ENCODE measurements around the gene PSD4. TPM values are rescaled to one million over a fixed set of nuclear protein-coding genes. Genes with fewer than 3 reads are reported as not detected.

The PSD4 gene
- total and polyA plus RNA-seq, 4 donors: 20.9 to 48.1 (median 29.0) TPM

DNA sequence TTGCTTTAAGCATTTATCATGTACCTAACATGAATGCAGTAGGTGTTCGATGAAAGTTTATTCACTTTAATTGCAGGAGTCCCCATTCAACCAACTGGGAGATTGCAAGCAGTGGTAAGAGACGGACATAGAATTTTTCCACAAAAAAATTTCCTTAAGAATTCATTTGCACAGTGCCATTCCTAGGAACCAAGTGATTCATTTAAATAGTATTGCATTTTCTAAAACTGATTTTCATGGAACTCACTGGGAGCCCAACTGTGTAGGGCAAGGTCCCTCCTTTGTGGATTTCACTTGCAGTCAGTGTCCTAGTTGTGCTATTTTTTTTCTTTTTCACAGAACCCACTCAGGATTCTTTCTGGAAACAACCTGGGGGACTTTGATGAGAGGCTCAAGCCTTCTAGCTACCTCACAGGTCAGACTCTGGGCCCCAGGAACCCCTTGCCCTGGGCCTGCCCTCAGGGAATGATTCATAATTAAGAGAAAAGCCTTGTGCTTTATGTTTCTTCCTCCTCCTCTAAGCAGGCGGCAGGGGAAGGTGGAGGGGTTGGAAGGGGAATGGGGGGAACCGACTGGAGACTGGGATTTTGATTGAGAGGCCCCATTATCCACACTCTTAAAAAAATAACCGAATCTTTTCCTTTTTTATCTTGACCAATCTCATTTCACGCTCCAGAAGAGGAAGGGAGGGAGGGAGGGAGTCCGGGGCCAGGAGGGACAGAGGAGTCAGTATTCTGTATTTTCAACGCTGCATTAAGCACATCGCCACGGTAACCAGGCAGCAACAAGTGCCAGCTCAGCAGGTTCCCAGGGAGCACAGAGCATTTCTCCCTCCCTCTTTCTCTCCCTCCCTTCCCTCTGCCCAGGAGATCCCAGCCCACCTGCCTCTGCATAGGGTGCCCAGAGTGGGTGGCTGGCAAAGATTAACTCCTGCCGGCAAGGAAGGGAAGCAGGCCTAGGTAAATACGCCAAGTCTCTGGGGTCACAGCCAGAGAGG is 51.8 kb downstream of the PSD4 start:
- peak; percentile 68 to 82 (median 82) for DNase-seq
- peaks cover 0 to under 1% (median 0%) of the 10 kb centered on the region in 5 donors for H3K4me1 ChIP-seq (ENCODE audit: control insufficient read depth in 5 of 5, insufficient read depth in 5 of 5, low read length in 5 of 5)
- H3K27me3 ChIP-seq (ENCODE audit: control insufficient read depth in 3 of 3, insufficient read depth in 3 of 3, low read length in 2 of 3): no peaks in the 10 kb centered on the region

DNA sequence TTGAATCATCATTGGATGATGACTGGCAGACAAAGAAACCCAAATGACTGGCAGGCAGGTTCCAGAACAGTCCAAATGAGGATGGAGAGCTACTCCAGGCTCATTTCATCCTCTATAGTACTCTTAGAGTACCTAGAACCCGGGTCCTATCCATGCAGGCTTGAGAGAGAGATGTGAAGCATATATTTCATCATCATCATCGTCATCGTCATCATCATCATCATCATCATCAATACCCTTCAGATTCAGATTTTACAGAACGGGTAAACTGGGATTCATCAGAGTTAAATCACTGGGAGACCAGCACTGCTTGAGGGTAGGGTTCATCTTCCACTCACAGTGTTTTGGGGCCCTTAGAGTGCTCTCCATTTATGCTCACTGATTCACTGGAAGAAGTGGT is 52.7 kb downstream of the PSD4 start:
- ATAC-seq (ENCODE audit: insufficient read depth, low FRiP score): no peak
- TF ChIP-seq, protein P1, sequence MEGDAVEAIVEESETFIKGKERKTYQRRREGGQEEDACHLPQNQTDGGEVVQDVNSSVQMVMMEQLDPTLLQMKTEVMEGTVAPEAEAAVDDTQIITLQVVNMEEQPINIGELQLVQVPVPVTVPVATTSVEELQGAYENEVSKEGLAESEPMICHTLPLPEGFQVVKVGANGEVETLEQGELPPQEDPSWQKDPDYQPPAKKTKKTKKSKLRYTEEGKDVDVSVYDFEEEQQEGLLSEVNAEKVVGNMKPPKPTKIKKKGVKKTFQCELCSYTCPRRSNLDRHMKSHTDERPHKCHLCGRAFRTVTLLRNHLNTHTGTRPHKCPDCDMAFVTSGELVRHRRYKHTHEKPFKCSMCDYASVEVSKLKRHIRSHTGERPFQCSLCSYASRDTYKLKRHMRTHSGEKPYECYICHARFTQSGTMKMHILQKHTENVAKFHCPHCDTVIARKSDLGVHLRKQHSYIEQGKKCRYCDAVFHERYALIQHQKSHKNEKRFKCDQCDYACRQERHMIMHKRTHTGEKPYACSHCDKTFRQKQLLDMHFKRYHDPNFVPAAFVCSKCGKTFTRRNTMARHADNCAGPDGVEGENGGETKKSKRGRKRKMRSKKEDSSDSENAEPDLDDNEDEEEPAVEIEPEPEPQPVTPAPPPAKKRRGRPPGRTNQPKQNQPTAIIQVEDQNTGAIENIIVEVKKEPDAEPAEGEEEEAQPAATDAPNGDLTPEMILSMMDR (IDR thresholded peaks at IDR 0.05; ENCODE audit: control extremely low read depth, extremely low read depth): no peak
- no peak for DNase-seq
- no peaks in the 10 kb centered on the region for H3K27me3 ChIP-seq (ENCODE audit: control insufficient read depth in 3 of 3, insufficient read depth in 3 of 3, low read length in 2 of 3)
- no peaks in the 10 kb centered on the region for H3K9me3 ChIP-seq (ENCODE audit: control insufficient read depth in 4 of 4, insufficient read depth in 3 of 4, low read length in 3 of 4)
- H3K36me3 ChIP-seq (ENCODE audit: control insufficient read depth in 4 of 4, insufficient read depth in 4 of 4, low read length in 4 of 4): no peaks in the 10 kb centered on the region
- peaks cover 0 to 9% (median 0%) of the 10 kb centered on the region in 5 donors for H3K4me1 ChIP-seq (ENCODE audit: control insufficient read depth in 5 of 5, insufficient read depth in 5 of 5, low read length in 5 of 5)
- H3K9ac ChIP-seq (ENCODE audit: insufficient read depth in 1 of 2, low read length in 2 of 2): no peak overlapping the region
- no peak overlapping the region for H3K4me3 ChIP-seq
- H3K27ac ChIP-seq (ENCODE audit: low read depth in 1 of 2, low read length in 1 of 2): no peak overlapping the region
- WGBS, 2 donors: 81 to 97% methylated on average over 4 of the region's 4 CpGs

More for the DNA sequence above, 51.8 kb downstream of the PSD4 start:
- H3K9me3 ChIP-seq (ENCODE audit: control insufficient read depth in 4 of 4, insufficient read depth in 3 of 4, low read length in 3 of 4): no peaks in the 10 kb centered on the region
- ATAC-seq (ENCODE audit: insufficient read depth, low FRiP score): no peak
- TF ChIP-seq, protein P1 (IDR thresholded peaks at IDR 0.05; ENCODE audit: control extremely low read depth, extremely low read depth): no peak
- no peak overlapping the region for H3K9ac ChIP-seq (ENCODE audit: insufficient read depth in 1 of 2, low read length in 2 of 2)
- H3K4me3 ChIP-seq: no peak overlapping the region
- H3K27ac ChIP-seq (ENCODE audit: low read depth in 1 of 2, low read length in 1 of 2): no peak overlapping the region
- no peaks in the 10 kb centered on the region for H3K36me3 ChIP-seq (ENCODE audit: control insufficient read depth in 4 of 4, insufficient read depth in 4 of 4, low read length in 4 of 4)
- WGBS, 2 donors: 61 to 65% methylated on average over 12 of the region's 12 CpGs

DNA sequence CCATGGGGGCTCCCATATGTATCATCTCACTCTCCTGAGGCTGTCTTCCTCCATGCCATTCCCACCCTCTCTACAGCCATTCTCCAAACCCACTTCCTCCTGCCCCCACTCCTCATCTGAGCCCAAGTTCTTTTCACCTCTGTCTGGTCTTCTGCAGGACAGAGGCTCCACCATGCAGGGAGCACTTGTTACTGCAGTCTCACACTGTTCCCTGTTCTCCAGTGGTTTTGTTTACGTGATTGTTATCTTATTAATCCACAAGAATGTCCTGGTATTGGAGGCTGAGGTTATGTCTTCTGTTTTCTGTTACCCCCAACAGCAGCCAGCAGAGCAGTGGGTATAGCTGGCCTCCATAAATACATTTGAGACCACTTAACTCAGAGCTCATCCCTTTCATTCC is 53.5 kb downstream of the PSD4 start:
- ATAC-seq (ENCODE audit: insufficient read depth, low FRiP score) (no peak), DNase-seq (no peak)
- Histone ChIP-seq H3K36me3 (ENCODE audit: control insufficient read depth in 4 of 4, insufficient read depth in 4 of 4, low read length in 4 of 4) (no peaks in the 10 kb centered on the region), H3K27me3 (ENCODE audit: control insufficient read depth in 3 of 3, insufficient read depth in 3 of 3, low read length in 2 of 3) (no peaks in the 10 kb centered on the region), H3K9me3 (ENCODE audit: control insufficient read depth in 4 of 4, insufficient read depth in 3 of 4, low read length in 3 of 4) (no peaks in the 10 kb centered on the region), H3K9ac (ENCODE audit: insufficient read depth in 1 of 2, low read length in 2 of 2) (no peak overlapping the region), H3K4me3 (no peak overlapping the region), H3K4me1 (ENCODE audit: control insufficient read depth in 5 of 5, insufficient read depth in 5 of 5, low read length in 5 of 5) (peaks cover 0 to 14% (median 0%) of the 10 kb centered on the region in 5 donors), H3K27ac (ENCODE audit: low read depth in 1 of 2, low read length in 1 of 2) (no peak overlapping the region)
- TF ChIP-seq, protein P1 (IDR thresholded peaks at IDR 0.05; ENCODE audit: control extremely low read depth, extremely low read depth): no peak
- WGBS, 2 donors: 48 to 71% methylated on average over 1 of the region's 1 CpG

Data from lung (tissue), 12 donors.